B cell (primary cell): Measurements from ENCODE around the gene NME3. TPM values are rescaled to one million over a fixed set of nuclear protein-coding genes. Genes with fewer than 3 reads are reported as not detected.
A peak's percentile ranks its signal among the peaks of the same experiment; 100 is the strongest.

Experiments used
- ATAC-seq: fragments of 200-7000 bp; cut with Tn5 transposase; one replicate; pipeline ENCODE4 v1.10.0; 2021; ENCODE audit warnings: low read depth, mild to moderate bottlenecking, moderate number of reproducible peaks, moderate library complexity
- CTCF ChIA-PET: fragments of 350-600 bp; sonication (Branson Sonifier 250); formaldehyde crosslinking; loops from one replicate; lab custom pipeline; 2021; ENCODE audit warnings: antibody characterized with exemption, inconsistent platforms; lab: Charles Lee
- POLR2A ChIA-PET: fragments of 350-600 bp; sonication (Branson Sonifier 250); formaldehyde crosslinking; loops from one replicate; lab custom pipeline; 2021; ENCODE audit warnings: antibody characterized with exemption; lab: Charles Lee
- DNase-seq: peaks from one replicate; pipeline ENCODE4 v3.0.0; 2013
- H2AFZ ChIP-seq: 2 replicates; pipeline ENCODE4 v1.6.1; 2012; ENCODE audit warnings: mild to moderate bottlenecking, low read depth, low read length; ENCODE audit not compliant: insufficient read depth, poor library complexity, severe bottlenecking
- H3K27ac ChIP-seq, 2 donors: 1 replicate in 1 of 2; 2 replicates in 1 of 2; pipeline ENCODE4 v1.5.1; 2012 to 2013; ENCODE audit warnings: low read length in 2 of 2, mild to moderate bottlenecking in 2 of 2, moderate library complexity in 1 of 2
- H3K27me3 ChIP-seq, 4 experiments: fragments of 200-600 bp in 1 of 4; sonication (generic) in 1 of 4; replicated peaks in 1 of 4; 1 replicate in 2 of 4; 2 replicates in 2 of 4; pipeline versions ENCODE4 v1.6.1 to v1.7.0; 2013 to 2016; ENCODE audit warnings: low read length in 3 of 4, mild to moderate bottlenecking in 2 of 4, mixed read lengths in 1 of 4, moderate library complexity in 1 of 4; ENCODE audit not compliant: insufficient read depth in 4 of 4, control insufficient read depth in 3 of 4; ENCODE audit errors: control extremely low read depth in 1 of 4
- H3K36me3 ChIP-seq, 2 experiments: replicated peaks in 1 of 2; 1 replicate in 1 of 2; 2 replicates in 1 of 2; pipeline versions ENCODE4 v1.6.1 to v1.7.1; 2013; ENCODE audit warnings: low read length in 1 of 2; ENCODE audit not compliant: insufficient read depth in 2 of 2, control insufficient read depth in 1 of 2; ENCODE audit errors: control extremely low read depth in 1 of 2, extremely low read depth in 1 of 2
- H3K4me1 ChIP-seq, 2 donors: fragments of 200-600 bp in 1 of 2; sonication (generic) in 1 of 2; 1 replicate in 1 of 2; 2 replicates in 1 of 2; pipeline versions ENCODE4 v1.5.1 to v1.6.1; 2013 to 2017; ENCODE audit warnings: low read length in 2 of 2; ENCODE audit not compliant: control insufficient read depth in 2 of 2, insufficient read depth in 2 of 2
- H3K4me2 ChIP-seq: replicated peaks from 2 replicates; pipeline ENCODE3; 2012; ENCODE audit warnings: mild to moderate bottlenecking, low read depth, low read length; ENCODE audit not compliant: poor library complexity, severe bottlenecking
- H3K4me3 ChIP-seq, 5 experiments: fragments of 200-600 bp in 1 of 5; sonication (generic) in 1 of 5; 1 replicate in 3 of 5; 2 replicates in 2 of 5; pipeline versions ENCODE4 v1.5.1 to v1.7.0; 2011 to 2016; ENCODE audit warnings: low read length in 4 of 5, mild to moderate bottlenecking in 4 of 5, low read depth in 2 of 5, control low read depth in 1 of 5, moderate library complexity in 1 of 5; ENCODE audit not compliant: insufficient read depth in 1 of 5; ENCODE audit errors: control extremely low read depth in 1 of 5, extremely low read depth in 1 of 5
- H3K79me2 ChIP-seq: fragments of 200-600 bp; sonication (generic); one replicate; pipeline ENCODE4 v1.6.0; 2016; ENCODE audit warnings: low read length; ENCODE audit not compliant: control insufficient read depth, insufficient read depth
- H3K9ac ChIP-seq: fragments of 200-600 bp; sonication (generic); 2 replicates; pipeline ENCODE4 v1.6.1; 2017; ENCODE audit warnings: mild to moderate bottlenecking, low read length, moderate library complexity
- H3K9me3 ChIP-seq, 3 donors: one replicate each; pipeline versions ENCODE4 v1.6.1 to v1.7.1; 2013; ENCODE audit warnings: low read length in 2 of 3; ENCODE audit not compliant: control insufficient read depth in 2 of 3, insufficient read depth in 1 of 3; ENCODE audit errors: control extremely low read depth in 1 of 3
- H4K20me1 ChIP-seq: 2 replicates; pipeline ENCODE4 v1.6.0; 2012; ENCODE audit warnings: mild to moderate bottlenecking, low read length; ENCODE audit not compliant: insufficient read depth, control insufficient read depth, poor library complexity, severe bottlenecking
- H3K27ac Mint-ChIP-seq: one replicate; pipeline ENCODE4 v1.8.0; 2021; ENCODE audit warnings: mixed read lengths
- H3K27me3 Mint-ChIP-seq: one replicate; pipeline ENCODE4 v1.8.0; 2021; ENCODE audit warnings: mixed read lengths
- H3K4me1 Mint-ChIP-seq: one replicate; pipeline ENCODE4 v1.8.0; 2021; ENCODE audit warnings: mixed read lengths
- H3K4me3 Mint-ChIP-seq: one replicate; pipeline ENCODE4 v1.8.0; 2021; ENCODE audit warnings: mixed read lengths
- H3K9me3 Mint-ChIP-seq: one replicate; pipeline ENCODE4 v1.8.0; 2022; ENCODE audit warnings: mixed read lengths; ENCODE audit not compliant: insufficient read depth
- CTCF ChIP-seq: fragments of 200-600 bp; IDR thresholded peaks from one replicate; pipeline ENCODE4 v1.8.0; 2022; ENCODE audit warnings: antibody characterized with exemption, mild to moderate bottlenecking
- EZH2 ChIP-seq: IDR thresholded peaks from 2 replicates; pipeline ENCODE4 v1.6.1; 2012; ENCODE audit warnings: borderline replicate concordance, low read depth, mild to moderate bottlenecking, moderate library complexity, low read length; ENCODE audit not compliant: insufficient read depth, poor library complexity, severe bottlenecking
- WGBS: methylation state at CpG from one replicate; pipeline ENCODE4 v1.1.5; 2013; ENCODE audit warnings: missing lambda C conversion rate; ENCODE audit not compliant: insufficient coverage; 5-methylcytosine and 5-hydroxymethylcytosine counted together
- intact Hi-C: fragments of 100-400 bp; cut with micrococcal nuclease; formaldehyde crosslinking; loops from one replicate; pipeline ENCODE4 v1.10.0; 2022
- polyA plus RNA-seq: library from polyadenylated mRNA; depleted of rRNA; stranded (reverse); fragments of >200 nt; gene quantifications from 2 replicates; pipeline ENCODE4 v1.2.3, GENCODE V29; 2012
- total RNA-seq, 2 donors: library from RNA; stranded (reverse); fragments of 120-200 nt in 1 of 2; gene quantifications; 1 replicate in 1 of 2; 2 replicates in 1 of 2; pipeline versions ENCODE4 v1.2.3 to v1.2.4, GENCODE V29; 2013 to 2022

Gene NME3
- total and polyA plus RNA-seq, 2 donors (not counting 1 experiment from before 2014, with no cell fraction given) = 63.2 to 150 TPM

DNA sequence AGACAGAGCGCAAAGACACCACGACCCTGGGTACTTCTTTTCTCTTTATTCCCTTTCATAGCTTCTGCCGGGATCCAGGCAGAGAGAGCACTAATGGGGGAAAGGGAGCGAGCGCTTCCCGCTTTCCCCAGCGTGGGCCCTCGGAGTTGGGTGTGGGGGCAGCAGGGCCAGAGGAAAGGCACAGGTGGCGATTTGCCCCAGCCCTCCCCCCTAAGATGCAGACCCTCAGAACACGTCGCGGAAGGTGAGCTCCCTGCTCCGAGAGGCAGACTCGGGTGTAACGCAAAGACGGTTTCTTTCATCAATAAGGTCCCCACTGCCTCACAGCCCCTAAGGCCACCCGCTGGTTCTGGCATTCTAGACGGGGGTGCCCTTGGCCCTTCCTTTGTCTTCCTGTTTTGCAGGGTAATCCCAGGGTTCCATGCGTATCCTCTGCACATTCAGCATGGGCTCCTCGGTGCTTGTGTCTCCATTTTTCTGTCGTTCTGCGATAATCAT, 570 bp upstream of the NME3 start:
- Histone ChIP-seq H3K4me2 (peak overlapping the region; percentile 99), H3K27ac (peak overlapping the region; percentile 22 to 90), H3K4me1 (peaks cover 22 to 32% of the 10 kb centered on the region in 2 donors), H4K20me1 (peaks cover 56% of the 10 kb centered on the region), H3K9me3 (no peaks in the 10 kb centered on the region), H3K4me3 (peak overlapping the region; percentile 3 to 87 (median 82)), H2AFZ (peak overlapping the region; percentile 81), H3K36me3 (peaks cover 0 to 29% of the 10 kb centered on the region in 2 experiments), H3K9ac (peak overlapping the region; percentile 84), H3K79me2 (peaks cover 31% of the 10 kb centered on the region), H3K27me3 (no peaks in the 10 kb centered on the region)
- ATAC-seq (no peak), DNase-seq (peak; percentile 53)
- ChIA-PET CTCF (interaction anchor here (0.6 to 3.2 kb wide), 4 partner anchors 9 to 717 kb away, joined by 3 to 15 read pairs (median 6); partner anchors contain the start of genes MAPK8IP3, NUBP2 and SPSB3), POLR2A (interaction anchor here (1.5 to 4.4 kb wide), 2 partner anchors 11 to 66 kb away, joined by 14 to 27 read pairs; partner anchors contain the start of genes MAPK8IP3, NUBP2 and SPSB3)
- TF ChIP-seq CTCF = no peak
- no peak for TF ChIP-seq EZH2
- WGBS = 24% methylated on average over 17 of the region's 22 CpGs
- intact Hi-C loops = loop anchor here (1.0 to 5.0 kb wide), 5 partner anchors 55 to 360 kb away; partner anchors contain the start of genes FAHD1, HAGH, JPT2 and MAPK8IP3
- H3K4me1 Mint-ChIP-seq = peaks cover 24% of the 10 kb centered on the region
- no peaks in the 10 kb centered on the region for H3K9me3 Mint-ChIP-seq
- peak overlapping the region; percentile 95 for H3K4me3 Mint-ChIP-seq
- H3K27ac Mint-ChIP-seq = peak overlapping the region; percentile 97
- H3K27me3 Mint-ChIP-seq = no peaks in the 10 kb centered on the region
